Measurements from ENCODE around the gene HPX. TPM values are rescaled to one million over a fixed set of nuclear protein-coding genes. Genes with fewer than 3 reads are reported as not detected.
A peak's percentile ranks its signal among the peaks of the same experiment; 100 is the strongest.

The HPX gene
- total RNA-seq, 1 donor from 2014 or later = 1.7 TPM

- Histone ChIP-seq H3K4me1 (ENCODE audit: insufficient read depth, low read length) (no peaks in the 10 kb centered on the region), H3K79me2 (ENCODE audit: insufficient read depth, low read length) (no peaks in the 10 kb centered on the region), H3K9ac (ENCODE audit: low read length) (no peak overlapping the region), H3K9me3 (ENCODE audit: insufficient read depth, low read depth, low read length) (no peaks in the 10 kb centered on the region), H3K27me3 (ENCODE audit: insufficient read depth, low read length) (no peaks in the 10 kb centered on the region), H3K4me3 (ENCODE audit: insufficient read depth, low read depth, low read length) (no peak overlapping the region), H2AFZ (ENCODE audit: low read depth, low read length) (no peak overlapping the region), H3K27ac (ENCODE audit: low read depth, low read length) (no peak overlapping the region), H3K4me2 (ENCODE audit: low read length) (no peak overlapping the region), H4K20me1 (ENCODE audit: insufficient read depth, low read length) (no peaks in the 10 kb centered on the region), H3K36me3 (ENCODE audit: insufficient read depth, low read length) (no peaks in the 10 kb centered on the region)
- DNase-seq (ENCODE audit: low read depth) = no peak
- FAIRE-seq = no peak
- Mint-ChIP-seq H3K27ac (ENCODE audit: unreplicated experiment) (no peak overlapping the region), H3K4me1 (ENCODE audit: low read depth, unreplicated experiment) (peaks cover 6% of the 10 kb centered on the region), H3K36me3 (ENCODE audit: low read depth, unreplicated experiment) (peaks cover 2% of the 10 kb centered on the region), H3K4me3 (ENCODE audit: unreplicated experiment) (no peak overlapping the region), H3K9me3 (ENCODE audit: unreplicated experiment) (no peaks in the 10 kb centered on the region), H3K27me3 (ENCODE audit: low read depth, unreplicated experiment) (peaks cover 6% of the 10 kb centered on the region)
- no peak for TF ChIP-seq CTCF (IDR thresholded peaks at IDR 0.05; ENCODE audit: insufficient read depth, low read depth, low read length)
- no peak for TF ChIP-seq EZH2 (IDR thresholded peaks at IDR 0.05; ENCODE audit: insufficient read depth, low read length)
Measured at GRCh38 chr11:6437423-6437822, 3.4 kb downstream of the HPX start.

GRCh38 chr11:6433998-6434660 lies 6.7 kb downstream of the HPX start:
- H3K36me3 ChIP-seq (ENCODE audit: insufficient read depth, low read length) = no peaks in the 10 kb centered on the region
- peaks cover 2% of the 10 kb centered on the region for H3K36me3 Mint-ChIP-seq (ENCODE audit: low read depth, unreplicated experiment)
- H3K4me2 ChIP-seq (ENCODE audit: low read length) = no peak overlapping the region
- no peak for TF ChIP-seq EZH2 (IDR thresholded peaks at IDR 0.05; ENCODE audit: insufficient read depth, low read length)
- no peak for TF ChIP-seq CTCF (IDR thresholded peaks at IDR 0.05; ENCODE audit: insufficient read depth, low read depth, low read length)
- FAIRE-seq (no peak), DNase-seq (ENCODE audit: low read depth) (no peak)
- peaks cover 4% of the 10 kb centered on the region for H3K4me1 Mint-ChIP-seq (ENCODE audit: low read depth, unreplicated experiment)
- H3K4me1 ChIP-seq (ENCODE audit: insufficient read depth, low read length) = no peaks in the 10 kb centered on the region
- no peak overlapping the region for H3K27ac Mint-ChIP-seq (ENCODE audit: unreplicated experiment)
- H3K4me3 ChIP-seq (ENCODE audit: insufficient read depth, low read depth, low read length) = no peak overlapping the region
- H3K27me3 ChIP-seq (ENCODE audit: insufficient read depth, low read length) = no peaks in the 10 kb centered on the region
- H3K27ac ChIP-seq (ENCODE audit: low read depth, low read length) = no peak overlapping the region
- no peaks in the 10 kb centered on the region for H3K9me3 Mint-ChIP-seq (ENCODE audit: unreplicated experiment)
- no peak overlapping the region for H2AFZ ChIP-seq (ENCODE audit: low read depth, low read length)
- H3K27me3 Mint-ChIP-seq (ENCODE audit: low read depth, unreplicated experiment) = peaks cover 8% of the 10 kb centered on the region
- H3K4me3 Mint-ChIP-seq (ENCODE audit: unreplicated experiment) = no peak overlapping the region
- no peaks in the 10 kb centered on the region for H3K9me3 ChIP-seq (ENCODE audit: insufficient read depth, low read depth, low read length)
- H4K20me1 ChIP-seq (ENCODE audit: insufficient read depth, low read length) = no peaks in the 10 kb centered on the region
- no peaks in the 10 kb centered on the region for H3K79me2 ChIP-seq (ENCODE audit: insufficient read depth, low read length)
- no peak overlapping the region for H3K9ac ChIP-seq (ENCODE audit: low read length)

- Mint-ChIP-seq H3K4me1 (ENCODE audit: low read depth, unreplicated experiment) (peaks cover 4% of the 10 kb centered on the region), H3K27ac (ENCODE audit: unreplicated experiment) (no peak overlapping the region), H3K9me3 (ENCODE audit: unreplicated experiment) (no peaks in the 10 kb centered on the region), H3K36me3 (ENCODE audit: low read depth, unreplicated experiment) (peaks cover 2% of the 10 kb centered on the region), H3K27me3 (ENCODE audit: low read depth, unreplicated experiment) (peaks cover 8% of the 10 kb centered on the region), H3K4me3 (ENCODE audit: unreplicated experiment) (no peak overlapping the region)
- H3K4me1 ChIP-seq (ENCODE audit: insufficient read depth, low read length) = no peaks in the 10 kb centered on the region
- H4K20me1 ChIP-seq (ENCODE audit: insufficient read depth, low read length) = no peaks in the 10 kb centered on the region
- no peaks in the 10 kb centered on the region for H3K79me2 ChIP-seq (ENCODE audit: insufficient read depth, low read length)
- H2AFZ ChIP-seq (ENCODE audit: low read depth, low read length) = no peak overlapping the region
- H3K36me3 ChIP-seq (ENCODE audit: insufficient read depth, low read length) = no peaks in the 10 kb centered on the region
- peak; percentile 17 for FAIRE-seq
- no peaks in the 10 kb centered on the region for H3K27me3 ChIP-seq (ENCODE audit: insufficient read depth, low read length)
- peak; percentile 67 for DNase-seq (ENCODE audit: low read depth)
- no peaks in the 10 kb centered on the region for H3K9me3 ChIP-seq (ENCODE audit: insufficient read depth, low read depth, low read length)
- no peak overlapping the region for H3K4me3 ChIP-seq (ENCODE audit: insufficient read depth, low read depth, low read length)
- TF ChIP-seq CTCF (IDR thresholded peaks at IDR 0.05; ENCODE audit: insufficient read depth, low read depth, low read length) (no peak), EZH2 (IDR thresholded peaks at IDR 0.05; ENCODE audit: insufficient read depth, low read length) (no peak)
- no peak overlapping the region for H3K9ac ChIP-seq (ENCODE audit: low read length)
- H3K4me2 ChIP-seq (ENCODE audit: low read length) = no peak overlapping the region
- no peak overlapping the region for H3K27ac ChIP-seq (ENCODE audit: low read depth, low read length)
Measured at GRCh38 chr11:6431861-6432260, 8.9 kb downstream of the HPX start.

Measured in astrocyte (in vitro differentiated cells and primary cell).